ENCODE results near the gene C1QB.

DNA sequence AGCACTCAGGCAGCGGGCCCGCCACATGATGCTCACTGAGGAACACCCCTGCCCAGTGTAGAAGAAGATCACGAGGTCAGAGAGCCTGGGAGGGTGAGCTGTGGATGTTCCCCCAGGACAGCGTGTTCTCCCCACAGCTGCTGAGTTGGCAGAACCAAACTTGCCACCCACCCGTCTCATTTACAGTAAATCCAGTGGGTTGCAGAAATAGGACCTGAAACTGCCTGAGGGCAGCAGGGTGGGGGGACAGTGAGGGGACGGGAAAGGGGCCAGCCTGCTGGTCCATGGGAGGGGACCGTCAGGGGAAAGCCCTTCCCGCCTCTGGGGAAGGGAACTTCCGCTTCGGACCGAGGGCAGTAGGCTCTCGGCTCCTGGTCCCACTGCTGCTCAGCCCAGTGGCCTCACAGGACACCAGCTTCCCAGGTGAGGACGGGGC, at the start of gene C1QB:
- TF ChIP-seq, protein P1, sequence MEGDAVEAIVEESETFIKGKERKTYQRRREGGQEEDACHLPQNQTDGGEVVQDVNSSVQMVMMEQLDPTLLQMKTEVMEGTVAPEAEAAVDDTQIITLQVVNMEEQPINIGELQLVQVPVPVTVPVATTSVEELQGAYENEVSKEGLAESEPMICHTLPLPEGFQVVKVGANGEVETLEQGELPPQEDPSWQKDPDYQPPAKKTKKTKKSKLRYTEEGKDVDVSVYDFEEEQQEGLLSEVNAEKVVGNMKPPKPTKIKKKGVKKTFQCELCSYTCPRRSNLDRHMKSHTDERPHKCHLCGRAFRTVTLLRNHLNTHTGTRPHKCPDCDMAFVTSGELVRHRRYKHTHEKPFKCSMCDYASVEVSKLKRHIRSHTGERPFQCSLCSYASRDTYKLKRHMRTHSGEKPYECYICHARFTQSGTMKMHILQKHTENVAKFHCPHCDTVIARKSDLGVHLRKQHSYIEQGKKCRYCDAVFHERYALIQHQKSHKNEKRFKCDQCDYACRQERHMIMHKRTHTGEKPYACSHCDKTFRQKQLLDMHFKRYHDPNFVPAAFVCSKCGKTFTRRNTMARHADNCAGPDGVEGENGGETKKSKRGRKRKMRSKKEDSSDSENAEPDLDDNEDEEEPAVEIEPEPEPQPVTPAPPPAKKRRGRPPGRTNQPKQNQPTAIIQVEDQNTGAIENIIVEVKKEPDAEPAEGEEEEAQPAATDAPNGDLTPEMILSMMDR (IDR thresholded peaks at IDR 0.05 in 2 of 3, conservative IDR thresholded peaks at IDR 0.05 in 1 of 3; ENCODE audit: insufficient read depth in 2 of 3, low read depth in 1 of 3, low read length in 3 of 3) = no peak
- TF ChIP-seq HLTF (IDR thresholded peaks at IDR 0.05) = no peak
- TF ChIP-seq SETDB1 (IDR thresholded peaks at IDR 0.05; ENCODE audit: low read length) = no peak
- TF ChIP-seq, protein P2, sequence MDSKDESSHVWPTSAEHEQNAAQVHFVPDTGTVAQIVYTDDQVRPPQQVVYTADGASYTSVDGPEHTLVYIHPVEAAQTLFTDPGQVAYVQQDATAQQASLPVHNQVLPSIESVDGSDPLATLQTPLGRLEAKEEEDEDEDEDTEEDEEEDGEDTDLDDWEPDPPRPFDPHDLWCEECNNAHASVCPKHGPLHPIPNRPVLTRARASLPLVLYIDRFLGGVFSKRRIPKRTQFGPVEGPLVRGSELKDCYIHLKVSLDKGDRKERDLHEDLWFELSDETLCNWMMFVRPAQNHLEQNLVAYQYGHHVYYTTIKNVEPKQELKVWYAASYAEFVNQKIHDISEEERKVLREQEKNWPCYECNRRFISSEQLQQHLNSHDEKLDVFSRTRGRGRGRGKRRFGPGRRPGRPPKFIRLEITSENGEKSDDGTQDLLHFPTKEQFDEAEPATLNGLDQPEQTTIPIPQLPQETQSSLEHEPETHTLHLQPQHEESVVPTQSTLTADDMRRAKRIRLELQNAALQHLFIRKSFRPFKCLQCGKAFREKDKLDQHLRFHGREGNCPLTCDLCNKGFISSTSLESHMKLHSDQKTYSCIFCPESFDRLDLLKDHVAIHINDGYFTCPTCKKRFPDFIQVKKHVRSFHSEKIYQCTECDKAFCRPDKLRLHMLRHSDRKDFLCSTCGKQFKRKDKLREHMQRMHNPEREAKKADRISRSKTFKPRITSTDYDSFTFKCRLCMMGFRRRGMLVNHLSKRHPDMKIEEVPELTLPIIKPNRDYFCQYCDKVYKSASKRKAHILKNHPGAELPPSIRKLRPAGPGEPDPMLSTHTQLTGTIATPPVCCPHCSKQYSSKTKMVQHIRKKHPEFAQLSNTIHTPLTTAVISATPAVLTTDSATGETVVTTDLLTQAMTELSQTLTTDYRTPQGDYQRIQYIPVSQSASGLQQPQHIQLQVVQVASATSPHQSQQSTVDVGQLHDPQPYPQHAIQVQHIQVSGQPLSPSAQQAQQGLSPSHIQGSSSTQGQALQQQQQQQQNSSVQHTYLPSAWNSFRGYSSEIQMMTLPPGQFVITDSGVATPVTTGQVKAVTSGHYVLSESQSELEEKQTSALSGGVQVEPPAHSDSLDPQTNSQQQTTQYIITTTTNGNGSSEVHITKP (IDR thresholded peaks at IDR 0.05; ENCODE audit: partially characterized antibody) = no peak
- TF ChIP-seq OTX1 (CRISPR knock-in tag; IDR thresholded peaks at IDR 0.05) = no peak
- TF ChIP-seq, protein P3, sequence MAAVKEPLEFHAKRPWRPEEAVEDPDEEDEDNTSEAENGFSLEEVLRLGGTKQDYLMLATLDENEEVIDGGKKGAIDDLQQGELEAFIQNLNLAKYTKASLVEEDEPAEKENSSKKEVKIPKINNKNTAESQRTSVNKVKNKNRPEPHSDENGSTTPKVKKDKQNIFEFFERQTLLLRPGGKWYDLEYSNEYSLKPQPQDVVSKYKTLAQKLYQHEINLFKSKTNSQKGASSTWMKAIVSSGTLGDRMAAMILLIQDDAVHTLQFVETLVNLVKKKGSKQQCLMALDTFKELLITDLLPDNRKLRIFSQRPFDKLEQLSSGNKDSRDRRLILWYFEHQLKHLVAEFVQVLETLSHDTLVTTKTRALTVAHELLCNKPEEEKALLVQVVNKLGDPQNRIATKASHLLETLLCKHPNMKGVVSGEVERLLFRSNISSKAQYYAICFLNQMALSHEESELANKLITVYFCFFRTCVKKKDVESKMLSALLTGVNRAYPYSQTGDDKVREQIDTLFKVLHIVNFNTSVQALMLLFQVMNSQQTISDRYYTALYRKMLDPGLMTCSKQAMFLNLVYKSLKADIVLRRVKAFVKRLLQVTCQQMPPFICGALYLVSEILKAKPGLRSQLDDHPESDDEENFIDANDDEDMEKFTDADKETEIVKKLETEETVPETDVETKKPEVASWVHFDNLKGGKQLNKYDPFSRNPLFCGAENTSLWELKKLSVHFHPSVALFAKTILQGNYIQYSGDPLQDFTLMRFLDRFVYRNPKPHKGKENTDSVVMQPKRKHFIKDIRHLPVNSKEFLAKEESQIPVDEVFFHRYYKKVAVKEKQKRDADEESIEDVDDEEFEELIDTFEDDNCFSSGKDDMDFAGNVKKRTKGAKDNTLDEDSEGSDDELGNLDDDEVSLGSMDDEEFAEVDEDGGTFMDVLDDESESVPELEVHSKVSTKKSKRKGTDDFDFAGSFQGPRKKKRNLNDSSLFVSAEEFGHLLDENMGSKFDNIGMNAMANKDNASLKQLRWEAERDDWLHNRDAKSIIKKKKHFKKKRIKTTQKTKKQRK (IDR thresholded peaks at IDR 0.05; ENCODE audit: borderline replicate concordance, low read depth, low read length) = no peak
- no peak for TF ChIP-seq TEAD4 (IDR thresholded peaks at IDR 0.05; ENCODE audit: low read length)
- TF ChIP-seq TEAD4 (CRISPR knock-in tag; IDR thresholded peaks at IDR 0.05; ENCODE audit: borderline replicate concordance) = no peak

Measured in K562 (cell line).